Right renal pelvis (tissue), 4 donors: ENCODE results near the gene GALNT2. TPM values are rescaled to one million over a fixed set of nuclear protein-coding genes. Genes with fewer than 3 reads are reported as not detected.

Experiments used
- DNase-seq, 4 donors: peaks; one replicate each; pipeline ENCODE4 v3.0.0-alpha.2; 2013; ENCODE audit warnings: low read depth in 4 of 4, low spot score in 3 of 4, missing footprints in 1 of 4
- polyA plus RNA-seq, 4 donors: library from polyadenylated mRNA; unstranded; fragments of 120-200 nt; gene quantifications; one replicate each; pipeline ENCODE4 v1.2.1, GENCODE V29; 2013; ENCODE audit not compliant: insufficient read length in 4 of 4

Gene GALNT2
- polyA plus RNA-seq, 4 donors: 61.4 to 72.6 (median 65.7) TPM

DNA sequence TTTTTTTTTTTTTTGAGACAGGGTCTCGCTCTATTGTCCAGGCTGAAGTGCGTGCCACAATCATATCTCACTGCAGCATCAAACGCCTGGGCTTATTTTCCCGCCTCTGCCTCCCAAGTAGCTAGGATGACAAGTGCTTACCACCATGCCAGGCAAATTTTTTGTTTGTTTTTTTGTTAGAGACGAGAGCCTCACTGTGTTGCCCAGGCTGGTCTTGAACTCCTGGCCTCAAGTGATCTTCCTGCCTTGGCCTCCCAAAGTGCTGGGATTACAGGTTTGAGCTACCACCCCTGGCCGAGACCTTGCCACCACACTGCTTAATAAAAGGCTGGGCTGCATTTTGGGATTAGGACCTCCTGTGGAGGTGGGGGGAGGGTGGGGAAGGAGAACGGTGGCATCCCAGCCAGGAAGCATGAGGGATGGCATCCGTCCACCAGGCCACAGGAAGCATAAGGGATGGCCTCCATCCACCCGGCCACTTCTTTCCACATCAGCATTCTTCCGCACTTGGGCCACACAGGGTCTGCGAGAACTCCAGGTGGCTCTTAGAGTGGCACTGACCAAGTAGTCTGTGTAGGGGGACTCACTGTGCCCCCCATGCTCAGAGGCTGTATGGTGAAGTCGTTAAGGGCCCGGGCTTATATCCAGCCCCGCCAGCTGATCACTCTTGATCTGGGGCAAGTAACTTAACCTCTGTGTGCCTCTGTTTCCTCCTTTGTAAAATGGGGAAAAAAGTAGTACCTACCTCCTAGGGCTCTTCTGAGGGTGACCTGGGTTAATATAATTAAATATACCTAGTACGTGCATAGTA, 75.0 kb downstream of the GALNT2 start:
- DNase-seq: no peak

DNA sequence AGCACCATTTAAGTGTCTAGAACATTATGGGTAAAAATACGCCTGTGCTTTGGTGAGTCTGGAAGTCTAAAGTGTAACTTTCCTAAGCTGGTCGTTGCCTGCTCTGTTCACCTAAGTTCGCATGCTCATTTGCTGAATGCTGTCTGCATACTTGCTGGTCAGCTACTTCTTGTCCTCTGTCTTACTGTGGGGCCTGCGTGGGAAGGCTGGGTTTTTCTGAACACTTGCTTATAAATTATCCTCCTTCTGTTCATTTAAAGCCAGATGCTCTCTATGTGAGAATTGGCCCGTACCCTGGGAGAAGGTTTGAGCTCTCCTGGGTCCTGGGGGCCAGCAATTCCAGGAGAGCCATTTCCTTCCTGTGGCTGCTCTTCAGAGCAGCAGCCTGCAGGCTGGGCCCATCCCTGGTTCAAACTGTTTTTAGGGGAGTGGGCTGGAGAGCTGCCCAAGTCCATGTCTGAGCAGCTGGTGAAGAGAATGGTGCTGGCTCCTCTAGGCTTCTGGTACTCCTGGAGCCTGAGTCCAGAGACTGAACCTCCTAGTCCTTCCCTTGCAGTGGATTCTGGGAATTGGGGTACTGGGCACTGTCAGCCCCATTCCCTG, 75.7 kb downstream of the GALNT2 start:
- no peak for DNase-seq

GRCh38 chr1:230143534-230143933, 76.5 kb downstream of the GALNT2 start:
- DNase-seq: no peak

DNA sequence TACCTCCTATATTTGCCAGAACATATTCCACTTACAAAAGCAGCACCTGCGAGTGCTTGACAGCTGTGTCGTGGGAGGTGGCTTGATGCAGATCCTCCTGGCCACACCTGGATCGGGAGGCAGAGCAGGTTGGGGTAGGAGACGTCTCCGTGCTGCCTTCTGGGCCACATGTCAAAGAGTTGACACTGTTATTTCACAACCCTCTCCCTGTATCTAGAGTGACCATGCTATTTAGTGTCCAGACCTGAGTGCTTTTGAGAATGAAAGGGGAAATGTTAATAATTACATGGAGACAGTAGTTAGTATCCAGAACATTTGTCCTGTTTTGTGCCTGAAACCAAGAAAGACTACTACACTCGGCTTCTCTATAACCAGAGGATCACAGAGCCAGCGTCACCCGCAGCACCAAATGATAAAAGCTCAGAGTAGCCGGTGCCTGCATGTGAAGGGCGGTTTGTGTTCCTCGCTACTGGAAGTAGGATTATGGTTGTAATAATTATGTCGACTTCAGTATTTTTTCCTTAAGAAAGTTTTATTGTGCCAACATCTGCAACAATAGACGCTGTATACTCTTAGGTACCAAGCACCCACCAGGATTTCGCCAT, 77.1 kb downstream of the GALNT2 start:
- DNase-seq: no peak

DNA sequence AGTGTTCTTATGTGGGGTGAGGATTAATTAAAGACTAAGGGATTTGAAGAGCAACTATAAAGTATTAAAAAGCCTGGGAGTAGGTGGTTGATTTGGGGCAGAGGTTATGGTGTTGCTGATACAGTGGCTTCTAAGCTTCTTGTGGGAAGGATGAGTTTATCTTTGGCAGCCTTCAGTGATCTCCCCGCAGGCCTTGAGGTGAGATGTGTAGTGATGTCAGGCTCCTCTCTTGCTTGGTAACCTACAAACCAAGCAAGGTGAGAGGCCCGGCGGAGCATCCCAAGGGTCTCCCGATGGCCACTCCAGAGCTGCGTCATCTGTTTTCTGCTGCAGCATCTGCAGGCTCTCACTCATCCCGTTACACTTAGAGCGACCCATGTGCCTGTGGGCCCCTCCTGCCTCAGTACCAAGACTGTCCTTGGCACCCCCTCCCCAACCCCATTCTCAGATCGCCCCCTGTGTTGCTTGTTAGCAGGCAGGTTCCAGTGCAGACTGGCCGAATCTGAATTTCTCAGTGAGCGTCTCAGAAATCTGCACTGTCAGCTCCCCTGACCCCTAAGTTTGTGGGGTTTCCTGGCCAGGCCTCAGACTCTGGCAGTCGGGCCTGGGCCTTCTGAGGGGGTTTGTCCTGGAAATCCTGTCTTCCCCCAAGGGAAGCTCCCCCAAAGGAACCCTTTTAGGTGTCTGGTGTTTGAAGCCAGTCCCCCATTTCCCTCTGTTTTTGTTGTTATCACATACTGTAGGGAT, 77.9 kb downstream of the GALNT2 start:
- no peak for DNase-seq

- DNase-seq: no peak
Measured at GRCh38 chr1:230145505-230145899, 78.5 kb downstream of the GALNT2 start.

DNA sequence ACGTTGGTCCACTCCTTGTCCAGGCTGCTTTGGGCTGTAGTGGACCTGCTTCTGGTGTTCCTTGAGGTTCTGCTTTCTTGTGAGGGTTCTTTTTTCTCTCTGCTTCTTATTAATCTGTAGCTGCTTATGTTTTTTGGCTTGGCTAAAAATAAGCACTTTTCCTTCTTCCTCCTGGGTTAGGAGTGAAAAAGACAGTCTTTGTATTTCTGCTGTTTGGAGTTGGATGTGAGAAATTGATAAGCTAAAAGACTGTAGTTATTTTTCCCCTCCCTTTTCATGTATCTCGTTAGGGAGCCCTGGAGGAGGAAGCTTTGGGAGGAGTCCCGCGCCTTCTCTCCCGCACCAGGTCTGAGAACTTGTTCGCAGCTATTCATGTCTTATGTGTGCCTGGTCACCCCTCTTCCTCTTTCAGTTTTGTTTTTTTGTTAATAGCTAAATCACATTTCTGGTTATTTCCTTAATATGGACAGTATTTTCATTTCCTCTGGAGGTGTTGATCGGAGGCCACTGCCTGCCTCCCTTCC, 79.0 kb downstream of the GALNT2 start:
- DNase-seq: no peak

- no peak for DNase-seq
Measured at GRCh38 chr1:230146709-230147108, 79.7 kb downstream of the GALNT2 start.

DNA sequence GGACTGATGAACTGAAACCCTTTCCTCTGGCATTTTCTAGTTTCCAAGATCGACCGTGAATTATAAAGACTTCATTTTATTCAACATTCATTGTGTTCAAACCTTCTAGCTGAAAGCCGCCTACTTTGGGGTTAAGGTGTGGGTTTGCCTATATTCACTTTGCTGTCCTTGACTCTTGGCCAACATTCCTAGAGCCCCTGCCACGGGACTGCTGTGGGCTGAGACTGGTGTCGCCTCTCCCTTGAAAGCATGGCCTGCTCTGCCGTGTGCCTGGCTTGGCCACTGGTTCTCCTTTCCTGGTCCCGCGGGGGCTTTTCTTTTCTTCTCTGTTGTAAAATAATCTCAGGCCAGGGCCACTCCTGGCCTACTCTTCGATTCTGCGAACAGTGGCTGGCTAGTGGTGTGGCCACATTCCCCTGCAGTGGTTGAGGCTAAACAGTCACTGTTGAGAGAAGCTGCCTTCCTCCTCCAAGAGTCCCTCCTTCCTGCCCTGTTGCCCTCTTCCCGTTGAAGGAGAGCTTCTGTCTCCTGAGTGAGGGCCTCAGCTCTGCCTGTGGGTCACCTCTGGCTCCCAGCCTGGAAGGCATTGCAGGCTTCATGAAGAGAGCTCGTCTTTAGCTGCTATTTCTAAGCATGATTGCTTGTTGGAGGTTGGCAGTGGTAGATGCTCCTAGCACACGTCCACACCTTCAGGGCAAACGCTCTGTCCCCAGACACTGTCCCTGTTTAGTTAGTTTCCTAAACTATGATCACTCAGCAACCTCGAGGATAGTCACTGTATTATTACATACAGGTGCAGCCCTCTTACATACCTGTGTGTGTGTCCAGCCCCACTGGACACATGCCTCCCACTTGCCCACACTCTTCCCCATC, 80.5 kb downstream of the GALNT2 start:
- DNase-seq: no peak

- no peak for DNase-seq
Measured at GRCh38 chr1:230148126-230148652, 81.2 kb downstream of the GALNT2 start.

- no peak for DNase-seq
Measured at GRCh38 chr1:230148768-230149469, 81.9 kb downstream of the GALNT2 start.

GRCh38 chr1:230149751-230150584, 82.9 kb downstream of the GALNT2 start:
- DNase-seq: no peak

DNA sequence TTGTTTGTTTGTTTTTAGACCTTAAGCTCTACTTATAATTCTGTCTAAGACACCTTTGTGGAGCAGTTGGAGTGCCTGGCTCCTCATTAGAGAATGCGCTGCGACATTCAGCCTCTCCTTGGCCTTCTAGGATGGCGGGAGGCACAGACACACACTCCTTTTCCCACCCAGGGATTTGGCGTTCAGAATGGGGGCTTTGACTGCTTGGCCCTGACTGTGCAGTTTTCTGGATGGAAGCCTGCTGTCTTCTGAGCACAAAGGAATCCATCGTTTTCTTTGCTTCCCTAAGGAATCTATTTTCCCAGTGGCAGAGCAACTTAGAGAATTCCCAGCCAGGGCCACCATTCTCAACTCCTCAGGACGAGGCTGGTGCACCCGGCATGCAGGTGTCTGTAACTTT, 83.6 kb downstream of the GALNT2 start:
- no peak for DNase-seq

- DNase-seq: no peak
Measured at GRCh38 chr1:230151924-230152468, 85.0 kb downstream of the GALNT2 start.

DNA sequence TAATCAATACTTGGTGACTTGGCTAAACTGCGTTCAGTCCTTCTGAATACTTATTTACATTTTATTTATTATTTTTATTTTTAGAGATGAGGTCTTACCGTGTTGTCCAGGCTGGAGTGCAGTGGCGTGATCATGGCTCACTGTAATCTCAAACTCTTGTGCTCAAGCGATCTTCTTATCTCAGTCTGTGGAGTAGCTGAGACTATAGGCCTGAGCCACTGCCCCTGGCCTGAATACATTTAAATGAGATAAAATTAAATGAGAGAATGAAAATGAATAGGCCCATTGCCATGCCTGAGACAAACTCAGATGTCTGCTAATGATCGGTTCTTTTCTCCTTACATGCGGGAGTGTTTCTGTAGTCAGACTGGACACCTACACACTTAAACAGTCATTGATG, 86.0 kb downstream of the GALNT2 start:
- DNase-seq: no peak

DNA sequence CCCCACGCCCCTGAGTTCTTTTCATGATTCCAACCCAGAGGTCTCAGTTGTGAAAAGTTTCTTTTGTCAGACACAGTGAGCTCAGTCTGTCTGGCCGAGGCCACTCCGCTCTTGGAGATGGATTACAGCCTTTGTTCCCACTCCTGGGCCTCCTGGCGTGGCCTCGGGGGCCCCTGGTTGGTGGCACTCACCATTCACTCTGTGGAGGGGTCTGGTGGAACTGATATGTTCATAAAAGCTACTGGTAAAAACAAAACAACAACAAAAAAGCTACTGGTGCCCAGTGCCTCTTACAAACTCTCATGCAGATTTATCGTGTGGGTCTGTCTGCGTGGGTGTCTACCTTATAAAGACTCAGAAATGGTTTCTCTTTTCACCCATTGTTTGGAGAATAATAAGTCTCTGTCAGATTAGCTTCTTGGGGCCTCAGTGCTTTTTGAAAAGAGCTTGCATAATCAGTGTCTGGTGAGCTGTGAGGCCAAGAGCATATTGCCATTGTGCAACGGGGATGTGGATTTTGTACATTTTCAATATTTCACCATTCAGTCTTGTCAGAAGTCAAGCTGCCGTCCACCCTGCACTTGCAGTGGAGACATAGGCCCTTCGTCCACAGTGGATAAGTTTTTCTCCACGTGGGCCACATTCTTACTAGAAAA, 86.7 kb downstream of the GALNT2 start:
- DNase-seq: no peak

GRCh38 chr1:230155021-230155420, 88.0 kb downstream of the GALNT2 start:
- no peak for DNase-seq
